OCI-LY3 (cell line): Measurements from ENCODE around the gene PERP.

Experiments used
- EZH2phosphoT487 ChIP-seq: fragments of 200-600 bp; shearing (Covaris generic); IDR thresholded peaks from 2 replicates; pipeline ENCODE4 v1.6.1; 2018; ENCODE audit warnings: antibody characterized with exemption, mixed run types, low read depth
- TF ChIP-seq, protein P1 (sequence below): fragments of 200-600, 300-600 bp; sonication (generic); IDR thresholded peaks from 2 replicates; pipeline ENCODE4 v1.5.1; 2014; ENCODE audit warnings: antibody characterized with exemption, low read length, low read depth

DNA sequence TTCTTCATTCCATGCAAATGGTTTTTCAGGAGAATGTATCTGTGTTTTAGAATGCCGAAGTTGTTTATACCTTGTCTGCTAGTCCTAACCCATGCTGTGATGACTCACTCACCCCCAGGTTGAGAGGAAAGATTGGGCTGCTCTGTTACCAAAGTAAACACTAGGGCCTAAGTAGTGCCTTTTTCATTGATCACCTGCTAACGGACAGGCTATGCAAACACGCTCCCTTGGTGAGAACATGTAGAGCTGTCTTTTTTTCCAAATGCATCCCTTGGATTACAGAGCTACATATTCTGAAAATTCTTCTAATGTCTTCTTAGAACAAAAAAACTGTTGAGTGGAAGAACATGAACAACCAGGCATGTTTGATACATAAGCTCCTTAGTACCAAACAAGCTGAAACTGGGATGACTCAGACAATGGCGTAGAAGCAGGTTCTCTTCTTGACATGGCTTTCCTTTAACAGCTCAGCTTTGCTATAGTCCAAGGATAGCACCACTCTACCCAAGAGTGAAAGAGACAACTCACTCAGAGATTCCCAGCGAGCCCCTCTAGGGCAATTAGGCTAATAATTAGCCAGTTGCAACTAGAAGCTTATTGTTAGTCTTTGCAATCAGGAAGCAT, 20.5 kb downstream of the PERP start:
- TF ChIP-seq, protein P1, sequence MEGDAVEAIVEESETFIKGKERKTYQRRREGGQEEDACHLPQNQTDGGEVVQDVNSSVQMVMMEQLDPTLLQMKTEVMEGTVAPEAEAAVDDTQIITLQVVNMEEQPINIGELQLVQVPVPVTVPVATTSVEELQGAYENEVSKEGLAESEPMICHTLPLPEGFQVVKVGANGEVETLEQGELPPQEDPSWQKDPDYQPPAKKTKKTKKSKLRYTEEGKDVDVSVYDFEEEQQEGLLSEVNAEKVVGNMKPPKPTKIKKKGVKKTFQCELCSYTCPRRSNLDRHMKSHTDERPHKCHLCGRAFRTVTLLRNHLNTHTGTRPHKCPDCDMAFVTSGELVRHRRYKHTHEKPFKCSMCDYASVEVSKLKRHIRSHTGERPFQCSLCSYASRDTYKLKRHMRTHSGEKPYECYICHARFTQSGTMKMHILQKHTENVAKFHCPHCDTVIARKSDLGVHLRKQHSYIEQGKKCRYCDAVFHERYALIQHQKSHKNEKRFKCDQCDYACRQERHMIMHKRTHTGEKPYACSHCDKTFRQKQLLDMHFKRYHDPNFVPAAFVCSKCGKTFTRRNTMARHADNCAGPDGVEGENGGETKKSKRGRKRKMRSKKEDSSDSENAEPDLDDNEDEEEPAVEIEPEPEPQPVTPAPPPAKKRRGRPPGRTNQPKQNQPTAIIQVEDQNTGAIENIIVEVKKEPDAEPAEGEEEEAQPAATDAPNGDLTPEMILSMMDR, result no peak
- TF ChIP-seq EZH2phosphoT487, result no peak
